RCC 7860 (cell line): ENCODE data around the gene DDT.
A peak's percentile ranks its signal among the peaks of the same experiment; 100 is the strongest.
"Not testable (repeated sequence)": the region's sequence is repeated elsewhere in the genome, so short reads cannot be mapped to it uniquely, and the experiment has no call there.

ENCODE experiments used
- DNase-seq: peaks from one replicate; pipeline ENCODE4 v3.0.0-alpha.2; 2015; ENCODE audit warnings: low spot score
- FAIRE-seq: peaks from 2 replicates; lab custom pipeline; 2012; peaks lifted over from hg19 to GRCh38; lab: Jason Lieb, UNC

Gene DDT

GRCh38 chr22:23993080-23993479 is 18.8 kb upstream of the DDT start:
- not testable (repeated sequence) for DNase-seq, FAIRE-seq

GRCh38 chr22:23989583-23990244 is 15.5 kb upstream of the DDT start:
- not testable (repeated sequence) for DNase-seq, FAIRE-seq

- DNase-seq, FAIRE-seq: not testable (repeated sequence)
These were observed 12.4 kb upstream of the DDT start for GRCh38 chr22:23986538-23987178.

GRCh38 chr22:23986089-23986488 is 11.8 kb upstream of the DDT start:
- DNase-seq, FAIRE-seq: not testable (repeated sequence)

GRCh38 chr22:23984430-23984829 is 10.2 kb upstream of the DDT start:
- FAIRE-seq (no peak), DNase-seq (no peak)

GRCh38 chr22:23980567-23980966 is 6.3 kb upstream of the DDT start:
- not testable (repeated sequence) for DNase-seq

GRCh38 chr22:23979557-23980240 is 5.5 kb upstream of the DDT start, which contains the start of gene GSTT2:
TSS of gene GSTT2 (plus strand) at chr22:23980134.
- not testable (repeated sequence) for FAIRE-seq, DNase-seq

More at GRCh38 chr22:23980567-23980966, 6.3 kb upstream of the DDT start:
- not testable (repeated sequence) for FAIRE-seq

- FAIRE-seq, DNase-seq: not testable (repeated sequence)
These were observed 3.1 kb upstream of the DDT start for GRCh38 chr22:23977304-23977703.

GRCh38 chr22:23974836-23975352 is 653 bp upstream of the DDT start:
- not testable (repeated sequence) for DNase-seq, FAIRE-seq

- DNase-seq, FAIRE-seq: not testable (repeated sequence)
These were observed 2.3 kb downstream of the DDT start for GRCh38 chr22:23971927-23972326.

- no peak for FAIRE-seq
These were observed 3.3 kb downstream of the DDT start for GRCh38 chr22:23970816-23971486.

GRCh38 chr22:23970201-23970641 is 4.0 kb downstream of the DDT start:
- DNase-seq (no peak), FAIRE-seq (no peak)

More at GRCh38 chr22:23970816-23971486, 3.3 kb downstream of the DDT start:
- DNase-seq = no peak

- no peak for FAIRE-seq
- no peak for DNase-seq
These were observed 5.2 kb downstream of the DDT start for GRCh38 chr22:23969071-23969470.

- DNase-seq = not testable (repeated sequence)
- FAIRE-seq = peak; percentile 84
These were observed 7.7 kb downstream of the DDT start, which contains the start of gene DDTL for GRCh38 chr22:23966568-23966967. TSS of gene DDTL (plus strand) at chr22:23966888. CDS start at chr22:23966915, 27 bp downstream.

GRCh38 chr22:23966094-23966493 is 8.1 kb downstream of the DDT start:
- FAIRE-seq, DNase-seq: not testable (repeated sequence)

- DNase-seq, FAIRE-seq: not testable (repeated sequence)
These were observed 13.0 kb downstream of the DDT start, which contains the start of gene GSTT2B for GRCh38 chr22:23961084-23961771. TSS of gene GSTT2B (minus strand) at chr22:23961195. CDS start at chr22:23961131, 64 bp downstream.

- peak; percentile 23 for DNase-seq
- FAIRE-seq = not testable (repeated sequence)
These were observed 17.8 kb downstream of the DDT start for GRCh38 chr22:23956301-23956900.

- DNase-seq, FAIRE-seq: not testable (repeated sequence)
These were observed 18.4 kb downstream of the DDT start for GRCh38 chr22:23955886-23956285.

- FAIRE-seq, DNase-seq: not testable (repeated sequence)
These were observed 19.3 kb downstream of the DDT start for GRCh38 chr22:23954991-23955305.
